ENCODE measurements around the gene CPT1B.
A peak's percentile ranks its signal among the peaks of the same experiment; 100 is the strongest.

GRCh38 chr22:50576070-50576469 lies 2.2 kb downstream of the CPT1B start:
- TF ChIP-seq CTCF (IDR thresholded peaks at IDR 0.05) (peak in 3 of 6 experiments; percentile 5 to 21 (median 9)), POLR2A (IDR thresholded peaks at IDR 0.05) (no peak)

All from esophagus squamous epithelium (tissue), 4 donors.